ENCODE data around the gene BMP8A. TPM values are rescaled to one million over a fixed set of nuclear protein-coding genes. Genes with fewer than 3 reads are reported as not detected.
"Not testable (repeated sequence)": the region's sequence is repeated elsewhere in the genome, so short reads cannot be mapped to it uniquely, and the experiment has no call there.

BMP8A gene
- total and polyA plus RNA-seq, 2 experiments from 2014 or later = 1.2 to 2.8 TPM

DNA sequence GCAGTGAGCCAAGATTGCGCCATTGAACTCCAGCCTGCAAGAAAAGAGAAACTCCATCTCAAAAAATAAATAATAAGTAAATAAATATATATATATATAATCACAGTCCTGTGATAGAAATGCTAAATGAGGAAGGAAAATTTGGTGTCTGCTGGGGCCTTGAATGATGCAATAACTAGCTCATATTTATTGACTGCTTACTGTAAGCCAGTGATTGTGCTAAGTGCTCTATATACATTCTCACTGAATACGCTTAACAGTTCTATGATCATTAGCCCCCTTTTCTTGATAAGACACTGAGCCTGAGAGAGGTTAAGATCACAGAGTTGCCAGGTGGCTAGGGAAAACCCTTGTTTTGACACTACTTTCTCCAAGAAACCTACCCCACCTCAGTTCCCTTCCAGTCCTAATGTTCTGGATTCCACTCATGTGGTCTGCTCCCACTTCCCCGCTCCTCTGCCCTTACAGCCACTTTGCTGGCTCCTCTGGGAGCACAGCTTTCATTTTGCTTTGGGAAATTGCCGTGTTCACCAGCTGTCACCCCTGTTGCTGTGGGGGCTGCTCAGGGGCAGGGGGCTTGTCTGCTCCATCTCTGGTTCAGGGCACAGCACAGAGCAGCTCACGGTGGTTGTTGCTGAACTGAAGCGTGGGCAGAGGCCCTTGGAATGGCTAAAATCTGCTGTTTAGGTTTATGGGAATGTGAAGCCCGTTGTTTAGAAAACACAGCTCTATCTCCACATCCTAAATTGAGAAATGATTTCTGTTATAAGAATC is 2.5 kb upstream of the BMP8A start:
- Histone ChIP-seq H3K4me3 (no peak overlapping the region), H3K4me1 (ENCODE audit: insufficient read depth) (no peaks in the 10 kb centered on the region), H3K27ac (no peak overlapping the region), H3K79me2 (no peaks in the 10 kb centered on the region), H2AFZ (no peak overlapping the region), H3K9me2 (replicated peaks; ENCODE audit: insufficient read depth) (no peaks in the 10 kb centered on the region), H3K36me3 (replicated peaks; ENCODE audit: insufficient read depth, low read depth) (no peaks in the 10 kb centered on the region), H3K27me3 (peaks cover 22% of the 10 kb centered on the region), H3K9me3 (ENCODE audit: low read depth) (no peaks in the 10 kb centered on the region), H4K20me1 (ENCODE audit: insufficient read depth, poor library complexity, severe bottlenecking) (no peaks in the 10 kb centered on the region), H3K4me2 (no peak overlapping the region)
- TF ChIP-seq EZH2 (IDR thresholded peaks at IDR 0.05; ENCODE audit: borderline replicate concordance) (no peak), EZH2phosphoT487 (IDR thresholded peaks at IDR 0.05; ENCODE audit: low read depth, severe bottlenecking, unreplicated experiment) (no peak)
- TF ChIP-seq, protein P1, sequence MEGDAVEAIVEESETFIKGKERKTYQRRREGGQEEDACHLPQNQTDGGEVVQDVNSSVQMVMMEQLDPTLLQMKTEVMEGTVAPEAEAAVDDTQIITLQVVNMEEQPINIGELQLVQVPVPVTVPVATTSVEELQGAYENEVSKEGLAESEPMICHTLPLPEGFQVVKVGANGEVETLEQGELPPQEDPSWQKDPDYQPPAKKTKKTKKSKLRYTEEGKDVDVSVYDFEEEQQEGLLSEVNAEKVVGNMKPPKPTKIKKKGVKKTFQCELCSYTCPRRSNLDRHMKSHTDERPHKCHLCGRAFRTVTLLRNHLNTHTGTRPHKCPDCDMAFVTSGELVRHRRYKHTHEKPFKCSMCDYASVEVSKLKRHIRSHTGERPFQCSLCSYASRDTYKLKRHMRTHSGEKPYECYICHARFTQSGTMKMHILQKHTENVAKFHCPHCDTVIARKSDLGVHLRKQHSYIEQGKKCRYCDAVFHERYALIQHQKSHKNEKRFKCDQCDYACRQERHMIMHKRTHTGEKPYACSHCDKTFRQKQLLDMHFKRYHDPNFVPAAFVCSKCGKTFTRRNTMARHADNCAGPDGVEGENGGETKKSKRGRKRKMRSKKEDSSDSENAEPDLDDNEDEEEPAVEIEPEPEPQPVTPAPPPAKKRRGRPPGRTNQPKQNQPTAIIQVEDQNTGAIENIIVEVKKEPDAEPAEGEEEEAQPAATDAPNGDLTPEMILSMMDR (IDR thresholded peaks at IDR 0.05; ENCODE audit: poor library complexity) = no peak
- 75% methylated on average over 7 of the region's 7 CpGs for WGBS (ENCODE audit: low lambda C conversion rate, missing lambda C conversion rate)
- DNase-seq (ENCODE audit: low spot score) = no peak

DNA sequence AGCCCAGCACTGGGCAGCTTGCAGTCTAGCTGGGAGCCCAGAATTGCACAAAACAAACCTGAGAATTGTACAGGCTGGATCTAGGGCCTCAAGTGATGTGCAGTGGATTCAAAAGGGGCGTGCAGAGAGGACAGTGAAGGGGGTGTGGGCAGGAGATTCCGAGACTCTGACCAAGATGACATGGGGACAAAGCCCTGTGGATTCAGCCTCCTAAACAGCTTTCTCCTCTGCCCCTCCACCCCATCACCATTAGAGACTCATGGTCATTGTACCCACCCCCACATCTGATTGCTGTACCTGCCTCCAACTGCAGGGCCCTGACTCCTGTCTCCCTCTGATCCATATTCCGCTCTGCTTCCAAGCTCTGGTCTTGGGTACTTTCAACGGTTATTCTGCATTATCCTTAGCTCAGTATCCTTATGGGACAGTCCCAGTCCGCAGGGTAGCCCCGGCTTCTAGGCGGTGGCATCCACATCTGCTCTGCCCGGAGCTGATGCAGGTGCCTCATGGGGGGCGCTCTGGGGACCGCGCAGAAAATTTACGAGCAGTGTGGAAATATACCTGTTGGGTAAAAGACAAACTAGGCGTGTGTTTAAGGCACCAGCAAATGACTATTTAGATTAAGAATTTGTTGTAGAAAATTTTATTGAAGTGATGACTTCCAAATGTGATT is 1.7 kb upstream of the BMP8A start:
- no peak overlapping the region for H3K27ac ChIP-seq
- H3K4me1 ChIP-seq (ENCODE audit: insufficient read depth) = no peaks in the 10 kb centered on the region
- no peaks in the 10 kb centered on the region for H3K79me2 ChIP-seq
- no peaks in the 10 kb centered on the region for H3K36me3 ChIP-seq (replicated peaks; ENCODE audit: insufficient read depth, low read depth)
- H3K9me2 ChIP-seq (replicated peaks; ENCODE audit: insufficient read depth) = no peaks in the 10 kb centered on the region
- 81% methylated on average over 13 of the region's 13 CpGs for WGBS (ENCODE audit: low lambda C conversion rate, missing lambda C conversion rate)
- no peak overlapping the region for H3K4me2 ChIP-seq
- TF ChIP-seq, protein P1 (IDR thresholded peaks at IDR 0.05; ENCODE audit: poor library complexity) = no peak
- TF ChIP-seq EZH2 (IDR thresholded peaks at IDR 0.05; ENCODE audit: borderline replicate concordance) (no peak), EZH2phosphoT487 (IDR thresholded peaks at IDR 0.05; ENCODE audit: low read depth, severe bottlenecking, unreplicated experiment) (no peak)
- H3K27me3 ChIP-seq = peaks cover 29% of the 10 kb centered on the region
- H2AFZ ChIP-seq = no peak overlapping the region
- no peak for DNase-seq (ENCODE audit: low spot score)
- H3K9me3 ChIP-seq (ENCODE audit: low read depth) = no peaks in the 10 kb centered on the region
- no peaks in the 10 kb centered on the region for H4K20me1 ChIP-seq (ENCODE audit: insufficient read depth, poor library complexity, severe bottlenecking)
- H3K4me3 ChIP-seq = no peak overlapping the region

DNA sequence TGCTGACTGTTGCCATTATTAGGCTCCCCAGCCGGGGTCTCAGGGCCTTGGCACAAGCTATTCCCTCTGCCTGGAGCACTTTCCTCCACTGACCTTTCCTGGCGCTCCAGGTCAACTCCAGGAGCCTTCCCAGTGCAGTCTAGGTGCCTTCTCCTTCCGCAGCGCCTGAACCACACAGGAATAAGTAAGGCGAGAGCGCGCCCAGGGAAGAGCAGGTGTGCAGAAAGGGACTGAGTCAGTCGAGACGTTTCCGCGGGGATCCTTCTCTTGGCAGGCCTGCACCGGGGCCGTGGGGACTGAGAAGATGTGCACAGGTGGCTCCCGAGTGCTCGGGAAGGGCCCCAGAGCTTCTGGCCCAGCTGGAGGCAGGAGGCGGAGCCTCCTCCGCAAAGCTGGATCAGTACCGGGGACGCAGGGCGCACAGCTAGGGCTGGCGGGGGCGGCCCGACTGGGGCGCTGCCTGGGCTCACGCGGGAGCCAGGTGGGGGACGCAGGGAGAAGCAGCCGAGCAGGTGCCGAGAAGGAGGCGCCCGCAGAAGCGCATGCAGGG is 765 bp upstream of the BMP8A start:
- Histone ChIP-seq H2AFZ (peak overlapping the region; percentile 15), H4K20me1 (ENCODE audit: insufficient read depth, poor library complexity, severe bottlenecking) (no peaks in the 10 kb centered on the region), H3K4me2 (peak overlapping the region; percentile 92), H3K27ac (no peak overlapping the region), H3K79me2 (no peaks in the 10 kb centered on the region), H3K27me3 (peaks cover 29% of the 10 kb centered on the region), H3K36me3 (replicated peaks; ENCODE audit: insufficient read depth, low read depth) (no peaks in the 10 kb centered on the region), H3K9me3 (ENCODE audit: low read depth) (no peaks in the 10 kb centered on the region), H3K4me3 (peak overlapping the region; percentile 33), H3K4me1 (ENCODE audit: insufficient read depth) (no peaks in the 10 kb centered on the region), H3K9me2 (replicated peaks; ENCODE audit: insufficient read depth) (no peaks in the 10 kb centered on the region)
- DNase-seq (ENCODE audit: low spot score) = no peak
- TF ChIP-seq, protein P1 (IDR thresholded peaks at IDR 0.05; ENCODE audit: poor library complexity) = no peak
- TF ChIP-seq EZH2phosphoT487 (IDR thresholded peaks at IDR 0.05; ENCODE audit: low read depth, severe bottlenecking, unreplicated experiment) (no peak), EZH2 (IDR thresholded peaks at IDR 0.05; ENCODE audit: borderline replicate concordance) (no peak)
- 13% methylated on average over 28 of the region's 32 CpGs for WGBS (ENCODE audit: low lambda C conversion rate, missing lambda C conversion rate)

DNA sequence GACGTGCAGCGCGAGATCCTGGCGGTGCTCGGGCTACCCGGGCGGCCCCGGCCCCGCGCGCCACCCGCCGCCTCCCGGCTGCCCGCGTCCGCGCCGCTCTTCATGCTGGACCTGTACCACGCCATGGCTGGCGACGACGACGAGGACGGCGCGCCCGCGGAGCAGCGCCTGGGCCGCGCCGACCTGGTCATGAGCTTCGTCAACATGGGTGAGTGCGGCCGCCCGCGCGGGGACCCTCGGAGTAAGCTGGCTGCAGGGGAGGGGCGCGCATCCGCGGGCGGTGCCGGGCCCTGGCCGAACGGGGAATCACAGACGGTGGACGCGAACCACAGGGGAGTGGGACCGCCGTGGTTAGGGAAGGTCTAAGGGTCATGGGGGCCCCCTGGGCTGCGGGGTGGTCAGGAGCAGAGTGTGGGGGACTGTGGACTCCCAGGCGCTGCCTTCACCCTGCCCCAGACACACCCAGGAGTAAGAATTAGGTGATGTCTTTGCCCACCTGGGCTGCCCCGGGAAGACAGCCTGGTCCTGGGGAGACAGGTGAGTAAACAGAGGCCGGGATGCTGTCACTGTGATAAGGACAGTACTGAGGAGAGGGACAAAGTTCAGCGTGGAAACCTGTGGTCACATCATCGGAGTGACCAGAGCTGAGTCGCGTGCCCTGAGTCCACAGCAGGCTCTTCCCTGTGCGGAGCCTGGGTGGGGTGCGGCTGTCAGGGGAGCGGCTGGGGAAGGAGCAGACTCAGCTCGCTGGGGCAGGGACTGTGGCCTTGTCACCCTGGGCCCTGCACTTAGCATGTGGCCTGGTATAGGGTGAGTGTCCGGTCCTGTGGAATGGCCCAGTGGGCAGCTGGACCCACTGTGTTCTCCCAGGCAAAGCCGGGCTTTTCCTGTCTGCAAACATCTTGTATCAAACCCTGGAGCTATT is 944 bp downstream of the BMP8A start:
- H3K36me3 ChIP-seq (replicated peaks; ENCODE audit: insufficient read depth, low read depth); H3K4me3 ChIP-seq; DNase-seq (ENCODE audit: low spot score); H3K79me2 ChIP-seq; H4K20me1 ChIP-seq (ENCODE audit: insufficient read depth, poor library complexity, severe bottlenecking); H2AFZ ChIP-seq; H3K9me2 ChIP-seq (replicated peaks; ENCODE audit: insufficient read depth); H3K9me3 ChIP-seq (ENCODE audit: low read depth); H3K27ac ChIP-seq; H3K4me1 ChIP-seq (ENCODE audit: insufficient read depth): not testable (repeated sequence)
- Histone ChIP-seq H3K4me2 (peak overlapping the region; percentile 92), H3K27me3 (peaks cover 29% of the 10 kb centered on the region)
- WGBS (ENCODE audit: low lambda C conversion rate, missing lambda C conversion rate) = 26% methylated on average over 40 of the region's 67 CpGs

DNA sequence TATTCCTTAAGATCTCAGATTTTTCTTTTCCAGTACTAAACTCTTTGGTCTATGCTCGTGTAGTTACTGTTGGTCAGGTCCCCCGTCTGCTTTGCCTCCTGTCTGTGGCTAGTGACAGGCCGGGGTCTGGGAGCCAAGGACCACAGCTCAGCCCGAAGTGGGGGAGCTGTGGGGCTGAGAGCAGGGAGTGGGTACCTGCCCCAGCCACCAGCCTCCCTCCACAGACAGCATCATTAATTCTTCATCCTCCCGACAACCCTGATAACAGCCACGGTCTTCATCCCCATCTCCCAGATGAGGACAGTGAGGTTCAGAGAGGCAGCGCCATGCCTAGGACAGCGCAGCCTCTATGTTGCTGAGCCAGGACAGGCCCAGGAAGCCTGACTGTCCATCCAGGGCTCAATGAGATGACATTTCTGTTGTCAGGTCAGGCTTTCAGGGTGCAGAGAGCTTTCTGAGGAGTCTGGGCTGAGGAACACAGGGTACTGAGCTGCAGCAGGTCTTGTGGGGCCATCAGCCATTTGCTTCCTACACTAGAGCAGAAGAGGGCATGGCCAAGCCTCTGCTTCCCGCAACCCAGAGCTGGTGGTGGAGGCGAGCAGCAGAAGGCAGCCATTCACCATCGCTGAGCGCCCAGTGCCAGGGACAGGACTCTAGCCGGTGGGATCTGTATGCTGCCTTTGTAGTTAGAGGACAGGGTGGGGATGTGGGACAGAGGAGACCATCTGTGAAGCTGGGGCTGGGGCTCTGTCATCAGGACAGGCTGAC is 1.8 kb downstream of the BMP8A start:
- not testable (repeated sequence) for H3K9me2 ChIP-seq (replicated peaks; ENCODE audit: insufficient read depth); H3K4me1 ChIP-seq (ENCODE audit: insufficient read depth); H2AFZ ChIP-seq; H3K27ac ChIP-seq; H3K4me2 ChIP-seq; H4K20me1 ChIP-seq (ENCODE audit: insufficient read depth, poor library complexity, severe bottlenecking); H3K36me3 ChIP-seq (replicated peaks; ENCODE audit: insufficient read depth, low read depth); H3K9me3 ChIP-seq (ENCODE audit: low read depth); DNase-seq (ENCODE audit: low spot score); H3K79me2 ChIP-seq; H3K4me3 ChIP-seq
- WGBS (ENCODE audit: low lambda C conversion rate, missing lambda C conversion rate) = 93% methylated on average over 13 of the region's 13 CpGs
- H3K27me3 ChIP-seq = peaks cover 29% of the 10 kb centered on the region
